ENCODE data around the gene SLC12A4. TPM values are rescaled to one million over a fixed set of nuclear protein-coding genes. Genes with fewer than 3 reads are reported as not detected.

The SLC12A4 gene
- total and polyA plus RNA-seq, 2 of the 13 experiments (the other 11 are each of a cell fraction or from before 2014, with no cell fraction given) = 65.1 to 84.3 TPM

GRCh38 chr16:67939507-67940445 lies 28.7 kb downstream of the SLC12A4 start (continued):
- TF ChIP-seq ZNF407 (CRISPR knock-in tag; IDR thresholded peaks at IDR 0.05; ENCODE audit: not compliant biosample characterization) (peak; percentile 52), ZNF253 (CRISPR knock-in tag; IDR thresholded peaks at IDR 0.05; ENCODE audit: borderline replicate concordance) (peak; percentile 64; the same call in 1 of the 2 replicates), CHD2 (IDR thresholded peaks at IDR 0.05; ENCODE audit: low read depth, low read length) (no peak), ZNF841 (CRISPR knock-in tag; IDR thresholded peaks at IDR 0.05; ENCODE audit: borderline replicate concordance) (no peak), HBP1 (CRISPR knock-in tag; IDR thresholded peaks at IDR 0.05; ENCODE audit: low read depth) (no peak), ZFY (CRISPR knock-in tag; IDR thresholded peaks at IDR 0.05) (no peak), ZBTB8A (CRISPR knock-in tag; IDR thresholded peaks at IDR 0.05; ENCODE audit: borderline replicate concordance, low read depth) (no peak), ZNF564 (CRISPR knock-in tag; IDR thresholded peaks at IDR 0.05) (peak; percentile 62; the same call in 1 of the 2 replicates), ZNF782 (CRISPR knock-in tag; IDR thresholded peaks at IDR 0.05; ENCODE audit: borderline replicate concordance) (no peak), ZNF546 (CRISPR knock-in tag; conservative IDR thresholded peaks at IDR 0.05) (no peak), ZNF121 (CRISPR knock-in tag; IDR thresholded peaks at IDR 0.05) (no peak), TBX3 (IDR thresholded peaks at IDR 0.05; ENCODE audit: borderline replicate concordance) (no peak), TMF1 (CRISPR knock-in tag; IDR thresholded peaks at IDR 0.05; ENCODE audit: low read depth) (0 out of 2 replicates have a peak, but pooled peaks have one; percentile 48), ZNF577 (CRISPR knock-in tag; IDR thresholded peaks at IDR 0.05; ENCODE audit: borderline replicate concordance, low read depth) (no peak), ZNF331 (CRISPR knock-in tag; IDR thresholded peaks at IDR 0.05) (no peak), RAD21 (CRISPR knock-in tag; IDR thresholded peaks at IDR 0.05) (no peak), ZNF567 (CRISPR knock-in tag; IDR thresholded peaks at IDR 0.05; ENCODE audit: borderline replicate concordance) (no peak), TEAD3 (CRISPR knock-in tag; optimal IDR thresholded peaks at IDR 0.05; ENCODE audit: borderline replicate concordance) (no peak)
